Cardiac muscle cell (in vitro differentiated cells and primary cell): Measurements from ENCODE around the gene LPP. TPM values are rescaled to one million over a fixed set of nuclear protein-coding genes. Genes with fewer than 3 reads are reported as not detected.
A peak's percentile ranks its signal among the peaks of the same experiment; 100 is the strongest.

Experiments
- DNase-seq, 2 donors: peaks; one replicate each; pipeline versions ENCODE4 v3.0.0 to v3.0.0-alpha.2; 2010 to 2017; ENCODE audit warnings: low read depth in 1 of 2, low spot score in 1 of 2
- H3K27ac ChIP-seq: fragments of 200-600 bp; sonication (generic); 2 replicates; pipeline ENCODE4 v1.5.1; 2016
- H3K27me3 ChIP-seq: fragments of 200-600 bp; sonication (generic); 2 replicates; pipeline ENCODE4 v1.6.0; 2016; ENCODE audit warnings: control low read depth
- H3K36me3 ChIP-seq: fragments of 200-600 bp; sonication (generic); 2 replicates; pipeline ENCODE4 v1.5.1; 2016; ENCODE audit warnings: control low read depth
- H3K4me1 ChIP-seq: fragments of 200-600 bp; sonication (generic); 2 replicates; pipeline ENCODE4 v1.8.1; 2017; ENCODE audit warnings: low read depth, mild to moderate bottlenecking, mixed run types
- H3K4me3 ChIP-seq: fragments of 200-600 bp; sonication (generic); 2 replicates; pipeline ENCODE4 v1.5.1; 2016; ENCODE audit warnings: mild to moderate bottlenecking
- H3K9me3 ChIP-seq: fragments of 200-600 bp; sonication (generic); 2 replicates; pipeline ENCODE4 v1.5.1; 2017; ENCODE audit warnings: low read depth, mild to moderate bottlenecking, control low read depth
- polyA plus RNA-seq: library from polyadenylated mRNA; unstranded; fragments of >200 nt; fragmentation: Nextera tagmentation; extraction: Ambion mirVana; gene quantifications from 2 replicates; pipeline ENCODE4 v1.2.1, GENCODE V29; 2016
- total RNA-seq: library from RNA; depleted of rRNA; stranded (reverse); fragments of >200 nt; gene quantifications from 2 replicates; pipeline ENCODE4 v1.2.3, GENCODE V29; 2016
- TF ChIP-seq, protein P1 (sequence below): IDR thresholded peaks from 2 replicates; pipeline ENCODE4 v1.5.1; 2012; ENCODE audit warnings: low read depth, mild to moderate bottlenecking, low read length

Gene LPP
- total and polyA plus RNA-seq, 2 experiments from 2014 or later: 21.4 to 45.2 TPM

- peak in 1 of 2 donors; percentile 41 for DNase-seq
- no peaks in the 10 kb centered on the region for H3K4me1 ChIP-seq
These were observed 679.2 kb downstream of the LPP start for GRCh38 chr3:188832961-188833721.

DNA sequence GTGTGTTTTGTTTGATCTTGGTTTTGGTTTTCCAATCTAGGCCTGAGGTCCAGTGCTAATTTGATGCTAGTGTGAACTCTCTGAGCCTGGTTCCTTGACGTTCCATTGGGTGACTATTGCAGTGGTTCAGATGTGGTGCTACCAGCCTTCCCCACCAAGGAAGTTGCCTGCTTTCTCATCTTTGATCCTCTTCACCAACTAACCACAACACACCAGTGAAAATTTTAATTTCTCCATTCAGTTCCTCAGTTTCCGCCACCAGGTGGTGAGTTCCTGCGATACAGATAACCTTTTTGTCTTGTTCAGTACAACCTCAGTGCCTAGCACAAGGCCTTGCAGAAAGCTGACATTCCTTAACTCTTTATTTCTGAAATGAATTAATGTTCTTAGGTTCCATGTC lies 680.4 kb downstream of the LPP start:
- DNase-seq: no peak
- TF ChIP-seq, protein P1, sequence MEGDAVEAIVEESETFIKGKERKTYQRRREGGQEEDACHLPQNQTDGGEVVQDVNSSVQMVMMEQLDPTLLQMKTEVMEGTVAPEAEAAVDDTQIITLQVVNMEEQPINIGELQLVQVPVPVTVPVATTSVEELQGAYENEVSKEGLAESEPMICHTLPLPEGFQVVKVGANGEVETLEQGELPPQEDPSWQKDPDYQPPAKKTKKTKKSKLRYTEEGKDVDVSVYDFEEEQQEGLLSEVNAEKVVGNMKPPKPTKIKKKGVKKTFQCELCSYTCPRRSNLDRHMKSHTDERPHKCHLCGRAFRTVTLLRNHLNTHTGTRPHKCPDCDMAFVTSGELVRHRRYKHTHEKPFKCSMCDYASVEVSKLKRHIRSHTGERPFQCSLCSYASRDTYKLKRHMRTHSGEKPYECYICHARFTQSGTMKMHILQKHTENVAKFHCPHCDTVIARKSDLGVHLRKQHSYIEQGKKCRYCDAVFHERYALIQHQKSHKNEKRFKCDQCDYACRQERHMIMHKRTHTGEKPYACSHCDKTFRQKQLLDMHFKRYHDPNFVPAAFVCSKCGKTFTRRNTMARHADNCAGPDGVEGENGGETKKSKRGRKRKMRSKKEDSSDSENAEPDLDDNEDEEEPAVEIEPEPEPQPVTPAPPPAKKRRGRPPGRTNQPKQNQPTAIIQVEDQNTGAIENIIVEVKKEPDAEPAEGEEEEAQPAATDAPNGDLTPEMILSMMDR: no peak
- no peaks in the 10 kb centered on the region for H3K4me1 ChIP-seq
- H3K4me3 ChIP-seq: no peak overlapping the region
- no peaks in the 10 kb centered on the region for H3K27me3 ChIP-seq
- H3K9me3 ChIP-seq: no peaks in the 10 kb centered on the region
- no peaks in the 10 kb centered on the region for H3K36me3 ChIP-seq
- H3K27ac ChIP-seq: no peak overlapping the region

More at GRCh38 chr3:188832961-188833721, 679.2 kb downstream of the LPP start:
- H3K4me3 ChIP-seq: no peak overlapping the region
- no peak overlapping the region for H3K27ac ChIP-seq
- TF ChIP-seq, protein P1: no peak
- H3K36me3 ChIP-seq: no peaks in the 10 kb centered on the region
- H3K27me3 ChIP-seq: no peaks in the 10 kb centered on the region
- no peaks in the 10 kb centered on the region for H3K9me3 ChIP-seq

GRCh38 chr3:188839187-188839695 lies 685.3 kb downstream of the LPP start:
- Histone ChIP-seq H3K4me3 (no peak overlapping the region), H3K36me3 (no peaks in the 10 kb centered on the region), H3K27me3 (no peaks in the 10 kb centered on the region), H3K9me3 (no peaks in the 10 kb centered on the region), H3K27ac (no peak overlapping the region), H3K4me1 (no peaks in the 10 kb centered on the region)
- no peak for DNase-seq
- TF ChIP-seq, protein P1: no peak

- H3K4me3 ChIP-seq: no peak overlapping the region
- DNase-seq: no peak
- H3K4me1 ChIP-seq: peaks cover 5% of the 10 kb centered on the region
- no peaks in the 10 kb centered on the region for H3K27me3 ChIP-seq
- no peaks in the 10 kb centered on the region for H3K36me3 ChIP-seq
- TF ChIP-seq, protein P1: no peak
- no peaks in the 10 kb centered on the region for H3K9me3 ChIP-seq
- no peak overlapping the region for H3K27ac ChIP-seq
These were observed 686.3 kb downstream of the LPP start for GRCh38 chr3:188840290-188840689.

- H3K4me1 ChIP-seq: peaks cover 11% of the 10 kb centered on the region
- no peaks in the 10 kb centered on the region for H3K36me3 ChIP-seq
- no peak overlapping the region for H3K27ac ChIP-seq
- no peak overlapping the region for H3K4me3 ChIP-seq
- H3K9me3 ChIP-seq: no peaks in the 10 kb centered on the region
- no peaks in the 10 kb centered on the region for H3K27me3 ChIP-seq
- DNase-seq: no peak
- TF ChIP-seq, protein P1: no peak
These were observed 687.9 kb downstream of the LPP start for GRCh38 chr3:188841906-188842305.
